Pons (tissue), 1 donor: ENCODE results near the gene ST6GALNAC1.
"Not testable (repeated sequence)": the region's sequence is repeated elsewhere in the genome, so short reads cannot be mapped to it uniquely, and the experiment has no call there.

Source experiments
- DNase-seq: peaks from one replicate; pipeline ENCODE4 v3.0.0-alpha.2; 2016; ENCODE audit warnings: low spot score

Gene ST6GALNAC1

GRCh38 chr17:76642032-76642561 lies 1.5 kb downstream of the ST6GALNAC1 start:
- no peak for DNase-seq

DNA sequence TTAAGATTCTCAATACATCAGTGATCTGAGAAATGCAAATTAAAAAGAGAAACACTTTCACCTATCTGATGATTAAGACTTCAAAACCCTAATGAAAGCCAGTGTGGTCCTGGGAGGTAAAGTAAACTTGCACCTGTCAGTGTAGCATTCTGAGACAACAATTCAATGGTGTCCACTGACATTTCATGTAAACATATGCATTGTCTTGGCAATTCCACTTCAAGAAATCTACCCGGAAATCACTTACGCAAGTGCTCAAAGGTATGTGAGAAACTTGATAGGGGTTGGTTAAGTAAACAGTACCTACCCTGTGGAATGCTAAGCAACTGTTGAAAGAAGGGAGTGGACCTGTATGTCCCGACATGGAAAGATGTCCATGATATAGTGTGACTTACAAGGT lies 2.1 kb downstream of the ST6GALNAC1 start:
- no peak for DNase-seq

DNA sequence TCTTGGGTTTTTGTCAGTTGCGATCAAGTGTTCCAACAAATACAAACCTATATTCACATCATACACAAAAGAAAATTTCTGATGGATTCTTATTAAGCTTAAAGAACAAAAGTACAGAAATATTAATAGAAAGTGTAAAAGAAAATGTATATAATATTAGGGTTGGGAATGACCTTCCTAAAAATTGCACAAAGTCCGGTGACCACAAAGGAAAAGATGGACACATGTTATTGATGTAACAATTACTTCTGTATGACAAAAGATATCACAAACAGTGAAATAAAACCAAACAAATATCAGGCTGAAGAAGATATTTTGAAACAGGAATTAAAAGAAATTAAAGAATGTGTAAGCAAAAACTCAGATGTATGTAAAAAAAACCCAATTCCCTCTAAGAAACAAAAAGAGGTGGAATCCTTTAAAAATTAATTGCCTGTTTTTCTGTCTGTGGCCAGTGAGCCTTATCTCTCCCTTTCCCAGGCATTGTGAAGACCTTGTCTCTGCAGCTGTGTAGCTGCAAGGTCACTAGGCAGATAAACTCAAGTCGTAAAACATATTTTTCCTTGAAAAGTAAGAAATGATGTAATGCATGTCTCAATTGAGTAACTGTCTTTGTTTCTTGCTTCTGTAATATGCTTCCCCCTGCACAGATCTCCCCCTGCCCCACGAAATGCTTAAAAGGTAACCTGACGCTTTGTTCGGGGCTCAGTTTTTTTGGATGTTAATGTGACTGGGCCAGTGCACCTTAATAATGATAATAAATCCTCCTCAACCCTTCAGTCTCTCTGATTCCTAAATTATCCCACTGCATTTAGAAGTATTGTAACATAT lies 2.8 kb downstream of the ST6GALNAC1 start:
- DNase-seq: no peak

DNA sequence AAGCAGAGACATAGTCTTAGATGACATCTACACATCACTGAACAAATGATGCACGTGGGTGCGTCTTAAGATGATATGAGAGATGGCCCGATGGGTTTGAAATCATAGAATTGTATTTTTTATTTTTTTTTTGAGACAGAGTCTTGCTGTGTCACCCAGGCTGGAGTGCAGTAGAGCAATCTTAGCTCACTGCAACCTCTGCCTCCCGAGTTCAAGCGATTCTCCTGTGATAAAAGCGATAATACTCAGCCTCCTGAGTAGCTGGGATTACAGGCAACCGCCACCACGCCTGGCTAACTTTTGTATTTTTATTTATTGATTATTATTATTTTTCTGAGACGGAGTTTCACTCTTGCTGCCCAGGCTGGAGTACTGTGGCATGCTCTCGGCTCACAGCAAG lies 5.3 kb downstream of the ST6GALNAC1 start:
- DNase-seq: no peak

DNA sequence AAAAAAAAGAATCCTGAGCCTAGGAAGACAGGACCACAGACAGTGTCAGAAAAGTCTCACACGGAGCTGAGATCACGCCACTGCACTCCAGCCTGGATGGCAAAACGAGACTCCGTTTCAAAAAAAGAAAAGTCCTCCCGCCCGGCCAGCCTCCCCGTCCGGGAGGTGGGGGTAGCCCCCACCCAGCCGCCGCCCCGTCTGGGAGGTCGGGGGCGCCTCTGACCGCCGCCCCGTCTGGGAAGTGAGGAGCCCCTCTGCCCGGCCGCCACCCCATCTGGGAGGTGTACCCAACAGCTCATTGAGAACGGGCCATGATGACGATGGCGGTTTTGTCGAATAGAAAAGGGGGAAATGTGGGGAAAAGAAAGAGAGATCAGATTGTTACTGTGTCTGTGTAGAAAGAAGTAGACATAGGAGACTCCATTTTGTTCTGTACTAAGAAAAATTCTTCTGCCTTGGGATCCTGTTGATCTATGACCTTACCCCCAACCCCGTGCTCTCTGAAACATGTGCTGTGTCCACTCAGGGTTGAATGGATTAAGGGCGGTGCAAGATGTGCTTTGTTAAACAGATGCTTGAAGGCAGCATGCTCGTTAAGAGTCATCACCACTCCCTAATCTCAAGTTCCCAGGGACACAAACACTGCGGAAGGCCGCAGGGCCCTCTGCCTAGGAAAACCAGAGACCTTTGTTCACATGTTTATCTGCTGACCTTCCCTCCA lies 6.9 kb downstream of the ST6GALNAC1 start:
- not testable (repeated sequence) for DNase-seq

- no peak for DNase-seq
Observed at GRCh38 chr17:76635659-76636360, 7.7 kb downstream of the ST6GALNAC1 start.

GRCh38 chr17:76635039-76635438 lies 8.5 kb downstream of the ST6GALNAC1 start:
- DNase-seq: no peak

- no peak for DNase-seq
Observed at GRCh38 chr17:76633628-76634328, 9.8 kb downstream of the ST6GALNAC1 start.

DNA sequence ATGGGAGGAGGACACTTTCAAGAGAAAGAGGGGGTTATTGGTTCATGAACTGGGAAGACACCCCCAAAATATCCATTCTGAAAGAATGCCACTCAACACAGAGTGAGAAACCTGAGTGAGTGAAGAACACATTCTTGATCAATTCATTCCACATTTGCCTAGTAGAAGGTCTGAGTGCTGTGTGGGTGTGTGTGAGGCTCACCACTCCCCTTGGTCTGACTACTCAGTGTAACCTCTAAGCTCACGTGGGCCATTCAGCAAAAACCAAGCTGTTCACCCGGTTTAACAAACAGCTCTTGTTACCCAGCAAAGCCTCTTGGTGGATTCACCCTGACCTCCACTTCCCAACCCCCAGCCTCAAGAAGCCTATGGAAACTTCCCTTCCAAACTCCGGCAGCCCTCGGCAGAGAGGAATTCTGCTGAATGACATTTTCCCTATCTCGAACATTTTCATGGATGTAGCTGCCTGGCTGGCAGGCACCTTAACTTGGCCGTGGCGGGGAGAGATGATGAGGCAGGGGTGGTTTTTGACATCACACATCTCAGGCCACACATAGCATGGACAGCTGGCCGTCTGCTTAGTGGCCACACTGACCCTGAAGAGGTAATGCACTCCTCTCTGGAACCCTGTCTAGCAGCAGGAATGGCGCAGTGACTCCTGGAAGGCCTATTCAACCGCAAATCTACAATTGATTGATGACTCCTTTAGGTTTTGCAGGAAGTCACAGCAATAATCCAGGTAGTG lies 11.6 kb downstream of the ST6GALNAC1 start:
- DNase-seq: no peak

DNA sequence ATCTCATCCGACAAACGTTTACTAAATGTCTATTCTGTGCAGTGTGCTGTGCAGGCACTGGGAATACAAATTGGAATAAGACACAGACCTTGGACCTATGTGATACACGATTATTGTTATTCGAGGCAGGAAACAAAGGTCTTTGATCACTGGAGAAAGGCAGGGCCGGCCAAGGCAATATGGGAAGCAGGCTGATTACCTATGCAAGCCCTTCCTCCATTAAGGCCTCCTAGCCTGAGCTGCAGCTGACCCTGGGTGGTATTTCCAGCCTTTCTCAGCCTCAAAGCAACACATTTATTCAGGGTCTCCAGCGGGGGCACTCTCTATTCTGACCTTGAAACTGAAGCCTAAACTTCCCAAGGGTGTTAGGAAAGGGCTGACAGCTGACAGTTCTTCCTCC lies 13.4 kb downstream of the ST6GALNAC1 start:
- no peak for DNase-seq

GRCh38 chr17:76627510-76627909 lies 16.0 kb downstream of the ST6GALNAC1 start:
- DNase-seq: no peak

GRCh38 chr17:76626442-76626841 lies 17.1 kb downstream of the ST6GALNAC1 start:
- no peak for DNase-seq

GRCh38 chr17:76625496-76625895 lies 18.1 kb downstream of the ST6GALNAC1 start:
- no peak for DNase-seq

DNA sequence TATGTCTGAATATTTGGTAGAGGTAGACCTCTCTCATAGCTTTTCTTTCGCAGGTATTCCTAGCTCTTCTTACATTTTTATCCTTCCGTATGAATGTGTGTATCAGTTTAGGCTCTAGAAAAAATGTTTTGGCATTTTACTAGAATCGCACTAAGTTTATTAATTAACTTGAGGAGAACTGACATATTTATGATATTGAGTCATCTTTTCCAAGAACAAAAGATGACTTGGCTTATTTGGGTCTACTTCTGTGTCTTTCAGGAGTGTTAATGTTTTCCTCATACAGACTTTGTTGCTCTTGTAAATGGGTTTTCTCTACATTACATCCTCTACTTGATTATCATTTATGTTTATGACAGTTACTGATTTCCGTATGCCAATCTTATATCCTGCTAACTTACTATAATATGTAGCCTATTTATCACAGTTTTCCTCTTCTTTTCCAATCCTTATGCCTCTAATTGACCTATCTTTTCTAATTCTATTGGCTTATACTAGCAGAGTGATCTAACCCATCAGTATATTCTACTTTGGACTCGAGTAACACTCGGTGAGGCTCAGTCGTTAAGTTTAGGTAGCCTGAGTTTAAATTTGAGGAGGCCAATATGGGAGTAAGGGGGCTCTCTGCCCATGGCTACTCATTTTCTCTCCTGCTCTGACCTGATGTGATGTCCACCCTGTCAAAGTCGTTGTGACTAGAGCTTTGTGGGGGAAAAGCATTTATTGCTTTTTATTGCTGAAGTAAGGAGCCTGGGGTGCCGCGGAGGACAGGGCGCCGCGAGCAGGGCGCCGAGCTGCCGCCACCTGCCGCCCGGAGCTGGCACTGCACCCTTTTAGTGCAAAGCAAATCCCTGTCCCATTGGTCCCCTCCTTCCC lies 20.0 kb downstream of the ST6GALNAC1 start:
- peak; percentile 53 for DNase-seq

DNA sequence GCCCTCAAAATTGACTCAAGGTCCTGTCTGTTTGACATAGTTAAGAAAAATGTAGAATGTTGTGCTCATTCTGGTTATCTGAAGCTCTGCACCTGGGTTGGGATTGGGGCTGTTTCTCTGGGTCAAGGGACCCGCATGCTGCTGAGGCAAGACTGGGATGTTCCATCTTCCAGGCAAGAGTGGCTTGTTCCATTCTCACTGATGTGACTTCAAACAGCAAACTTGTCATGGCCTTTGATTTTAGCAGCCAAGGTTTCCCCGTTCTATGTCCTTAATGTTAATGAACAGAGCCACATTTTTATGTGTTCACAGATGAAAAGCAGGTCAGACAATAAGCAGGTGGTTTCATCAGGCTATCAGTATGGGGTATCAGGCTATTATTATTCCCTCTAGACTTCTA lies 25.7 kb downstream of the ST6GALNAC1 start:
- no peak for DNase-seq

- no peak for DNase-seq
Observed at GRCh38 chr17:76614912-76615617, 28.5 kb downstream of the ST6GALNAC1 start.

DNA sequence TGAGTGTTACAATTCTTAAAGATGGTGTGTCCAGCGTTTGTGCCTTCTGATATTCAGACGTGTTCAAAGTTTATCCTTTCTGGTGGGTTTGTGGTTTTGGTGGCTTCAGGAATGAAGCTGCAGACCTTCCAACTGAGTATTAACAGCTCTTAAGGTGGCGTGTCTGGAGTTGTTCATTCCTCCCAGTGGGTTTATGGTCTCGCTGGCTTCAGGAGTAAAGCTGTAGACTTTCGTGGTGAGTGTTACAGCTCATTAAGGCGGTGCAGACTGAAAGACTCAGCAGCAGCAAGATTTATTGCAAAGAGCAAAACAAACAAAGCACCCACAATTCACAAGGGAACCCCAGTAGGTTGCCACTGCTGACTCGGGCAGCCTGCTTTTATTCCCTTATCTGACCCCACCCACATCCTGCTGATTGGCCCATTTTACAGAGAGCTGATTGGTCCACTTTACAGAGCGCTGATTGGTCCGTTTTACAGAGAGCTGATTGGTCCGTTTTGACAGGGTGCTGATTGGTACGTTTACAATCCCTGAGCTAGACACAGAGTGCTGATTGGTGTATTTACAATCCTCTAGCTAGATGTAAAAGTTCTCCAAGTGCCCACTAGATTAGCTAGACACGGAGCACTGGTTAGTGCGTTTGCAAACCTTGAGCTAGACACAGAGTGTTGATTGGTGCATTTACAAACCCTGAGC lies 29.3 kb downstream of the ST6GALNAC1 start:
- DNase-seq: not testable (repeated sequence)

DNA sequence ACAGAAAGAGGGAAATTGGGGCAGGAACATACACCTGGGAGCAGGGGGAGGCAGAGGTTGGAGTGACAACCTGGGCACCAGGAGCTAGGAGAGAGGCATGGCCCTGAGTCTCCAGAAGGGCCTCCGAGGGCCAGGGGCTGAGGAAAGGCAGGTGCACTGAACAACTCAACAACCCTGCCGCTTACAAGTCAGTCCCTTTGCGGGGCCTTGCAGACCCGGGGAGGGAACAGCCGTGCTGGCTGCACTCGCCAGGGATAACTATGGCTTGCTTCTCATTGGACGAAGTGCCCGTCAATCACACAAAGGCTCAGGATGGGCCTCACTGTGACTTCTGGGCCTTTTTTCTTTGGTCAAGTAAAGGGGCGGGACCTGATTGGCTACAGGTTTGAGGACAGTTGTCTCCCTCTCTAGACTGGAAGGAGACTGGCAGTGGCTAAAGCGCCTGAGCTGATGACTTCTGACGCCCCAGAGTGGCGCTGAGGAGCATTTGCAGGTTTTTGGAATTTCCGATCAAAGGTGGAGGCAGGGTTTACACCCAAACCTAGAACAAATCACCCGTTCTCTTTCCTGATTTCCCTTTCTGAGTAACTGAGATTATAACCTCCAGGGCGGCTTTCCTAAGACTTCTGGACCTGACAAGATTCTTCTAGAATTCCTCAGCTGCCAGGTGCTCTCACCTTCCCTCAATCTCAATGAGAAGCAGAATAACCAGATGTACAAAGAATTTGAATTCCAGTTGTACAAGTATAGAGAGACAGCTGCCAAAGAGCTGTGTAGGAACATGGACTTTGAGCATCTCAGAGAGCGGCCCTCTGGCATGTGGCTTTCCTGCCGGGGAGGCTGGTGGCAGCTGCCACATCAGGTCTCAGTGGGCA lies 30.3 kb downstream of the ST6GALNAC1 start:
- DNase-seq: no peak
